GM12874 (cell line): ENCODE data around the gene OR8K3.

Experiments
- CTCF ChIP-seq: IDR thresholded peaks from 2 replicates; pipeline ENCODE4 v1.5.1; 2011; ENCODE audit warnings: low read depth, mild to moderate bottlenecking, control low read depth, low read length, moderate library complexity; ENCODE audit not compliant: insufficient read depth

OR8K3 gene

GRCh38 chr11:56333156-56333555, 18.2 kb downstream of the OR8K3 start:
- no peak for TF ChIP-seq CTCF

- TF ChIP-seq CTCF = no peak
These were observed 25.3 kb downstream of the OR8K3 start for GRCh38 chr11:56340289-56340688.

- no peak for TF ChIP-seq CTCF
These were observed 30.8 kb downstream of the OR8K3 start, which contains the start of gene OR8K1 for GRCh38 chr11:56345739-56346138. Gene OR8K1 (plus strand): TSS chr11:56346039. CDS start chr11:56346039, 0 bp downstream.

- TF ChIP-seq CTCF = no peak
These were observed 39.0 kb downstream of the OR8K3 start, which contains the start of gene OR8J1 for GRCh38 chr11:56353991-56354390. Gene OR8J1 (plus strand): TSS chr11:56354291. CDS start chr11:56360247, 5,956 bp downstream.
